ENCODE results near the gene FKBP1A. TPM values are rescaled to one million over a fixed set of nuclear protein-coding genes. Genes with fewer than 3 reads are reported as not detected.
A peak's percentile ranks its signal among the peaks of the same experiment; 100 is the strongest.

The FKBP1A gene
- total RNA-seq, 1 experiment from 2014 or later: 140 TPM

DNA sequence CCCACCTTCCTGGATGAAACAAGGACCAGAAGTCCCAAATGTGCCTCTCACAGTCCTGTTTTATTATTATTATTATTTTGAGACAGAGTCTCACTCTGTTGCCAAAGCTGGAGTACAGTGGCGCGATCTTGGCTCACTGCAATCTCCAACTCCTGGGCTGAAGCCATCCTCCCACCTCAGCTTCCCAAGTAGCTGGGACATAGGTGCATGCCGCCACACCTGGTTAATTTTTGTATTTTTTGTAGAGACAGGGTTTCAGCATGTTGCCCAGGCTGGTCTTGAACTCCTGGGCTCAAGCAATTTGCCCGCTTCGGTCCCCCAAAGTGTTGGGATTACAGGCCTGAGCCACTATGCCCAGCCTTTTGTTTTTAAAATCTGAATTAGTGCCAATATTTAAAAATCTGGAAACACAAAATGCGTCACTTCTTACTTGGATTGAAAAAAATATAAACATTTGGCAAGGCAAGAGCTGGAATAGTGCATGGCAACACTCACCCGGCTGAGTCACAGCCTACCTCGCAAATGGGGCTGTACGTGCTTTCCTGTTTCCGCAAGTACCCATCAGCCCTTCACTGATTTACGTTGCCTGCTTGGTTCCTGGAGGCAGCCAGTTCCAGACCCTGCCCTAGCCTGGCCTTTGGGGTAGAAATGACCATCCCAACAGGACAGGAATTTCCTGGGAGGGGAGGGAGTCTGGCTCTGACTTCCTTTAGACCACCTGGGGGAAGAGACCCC, 70.2 kb downstream of the FKBP1A start:
- peak; percentile 77 for DNase-seq (ENCODE audit: extremely low read depth, low read depth)

DNA sequence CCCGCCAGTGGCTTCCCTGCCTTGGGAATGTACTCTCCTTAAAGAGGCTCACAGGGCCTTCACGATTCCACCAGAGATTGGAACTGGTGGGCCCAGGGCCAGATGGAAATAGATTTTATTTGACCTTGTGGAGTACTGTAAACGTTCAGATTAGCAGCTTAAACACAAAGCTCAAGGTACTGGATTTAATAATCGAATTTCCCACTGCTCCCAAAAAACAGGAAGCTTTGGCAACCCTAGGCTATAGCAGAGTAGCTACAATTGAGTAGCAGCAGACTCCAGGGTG, 71.3 kb downstream of the FKBP1A start:
- no peak for DNase-seq (ENCODE audit: extremely low read depth, low read depth)

DNA sequence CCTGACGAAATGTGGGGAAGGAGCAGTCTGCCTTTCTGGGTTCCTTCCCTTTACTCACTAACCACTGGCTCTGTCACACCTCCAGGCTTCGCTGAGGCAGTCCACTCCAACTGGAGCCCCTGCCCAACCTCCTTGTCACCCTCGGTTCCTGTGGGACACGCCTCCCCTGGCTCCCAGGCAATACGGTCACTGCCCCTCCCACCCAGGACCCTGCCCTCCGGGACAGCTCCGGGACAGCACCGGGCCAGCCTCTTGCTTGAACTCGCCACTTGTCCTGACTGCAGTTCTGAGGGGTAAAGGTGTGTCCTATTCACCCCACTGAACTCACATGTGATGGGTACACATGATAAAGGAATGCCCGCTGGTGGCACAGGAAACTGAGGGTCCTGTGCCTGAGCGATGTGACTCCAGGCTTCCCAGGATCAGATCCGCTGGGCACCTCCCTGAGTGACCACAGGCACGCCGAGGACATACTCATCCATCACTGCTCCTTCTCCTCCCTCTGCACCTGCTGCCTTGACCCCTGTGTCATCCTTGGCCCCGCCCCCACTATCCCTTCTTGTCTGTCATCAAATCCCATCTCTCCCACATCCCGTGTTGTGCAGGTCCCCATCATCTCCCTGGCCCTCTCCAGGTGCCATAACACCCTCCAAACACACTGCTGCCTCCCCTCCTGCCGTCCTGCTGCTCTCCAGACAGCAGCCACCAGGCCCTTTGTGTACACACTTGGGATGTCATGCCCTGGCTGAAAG, 71.8 kb downstream of the FKBP1A start:
- no peak for DNase-seq (ENCODE audit: extremely low read depth, low read depth)

DNA sequence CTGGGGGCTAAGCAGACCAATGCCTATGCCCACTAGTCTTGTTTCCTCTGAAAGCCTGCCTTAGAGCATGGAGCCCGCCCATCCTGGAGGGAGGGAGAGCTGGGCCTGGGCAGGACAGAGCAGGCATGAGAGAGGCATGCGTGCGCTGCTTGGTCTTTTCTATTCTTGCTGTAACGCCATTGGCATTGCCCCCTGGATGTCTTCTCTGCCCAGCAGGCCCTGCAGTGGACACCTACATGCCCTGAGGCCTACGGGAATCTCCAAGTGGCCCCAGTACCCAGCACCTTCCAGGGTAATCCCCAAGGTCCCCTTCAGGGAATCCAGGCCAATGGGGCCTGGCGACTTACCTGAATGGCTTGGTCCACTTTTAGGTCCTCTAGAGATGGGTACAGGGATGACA, 72.8 kb downstream of the FKBP1A start:
- DNase-seq (ENCODE audit: extremely low read depth, low read depth): no peak

DNA sequence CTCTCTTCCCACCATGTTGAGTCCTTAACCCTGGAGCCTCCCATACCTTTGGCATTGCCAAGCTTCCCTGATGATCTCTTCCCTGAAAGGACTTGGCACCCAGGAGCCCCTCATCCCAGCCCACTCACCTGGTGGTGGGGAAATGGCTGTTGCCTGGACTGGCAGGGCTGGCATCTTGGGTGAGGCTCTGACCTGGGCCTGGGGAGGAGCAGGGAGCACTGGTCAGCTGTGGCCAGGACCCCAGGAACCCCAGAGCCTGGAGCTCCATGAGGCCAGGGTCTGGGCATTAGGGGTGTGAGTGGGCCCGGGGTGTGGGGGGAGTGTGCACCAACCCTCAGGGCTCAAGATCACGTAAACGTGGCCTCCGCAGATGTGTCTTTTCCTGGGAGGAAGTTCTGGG, 73.4 kb downstream of the FKBP1A start:
- no peak for DNase-seq (ENCODE audit: extremely low read depth, low read depth)

DNA sequence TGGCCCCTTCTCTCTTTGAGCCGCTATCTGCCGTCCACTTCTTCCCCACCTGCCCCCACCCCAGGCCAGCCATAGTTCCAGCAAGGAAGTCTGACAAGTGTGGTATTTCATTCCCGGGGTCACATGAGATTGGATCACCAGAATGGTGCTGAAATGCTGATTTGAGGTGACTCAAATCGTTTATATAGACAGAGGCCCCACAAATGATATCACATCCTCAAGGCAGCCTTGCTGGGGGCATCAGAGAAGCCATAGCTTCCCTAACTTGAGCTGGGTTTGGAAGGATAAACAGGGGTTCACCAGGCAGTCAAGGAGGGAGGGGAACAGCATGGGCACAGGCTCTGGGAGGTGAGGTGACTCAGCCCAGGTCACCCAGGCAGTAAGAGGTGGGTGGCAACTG, 73.8 kb downstream of the FKBP1A start:
- DNase-seq (ENCODE audit: extremely low read depth, low read depth): no peak

Other genes with a start within 250 kb of the FKBP1A start
- 1.6 and 2.2 TPM in 2 replicates for gene TMEM74B, start 208.1 kb downstream of the FKBP1A start, total RNA-seq (2014; rRNA removed; shearing (Covaris generic))
- 0.05 TPM in 1 of 2 replicates, not detected in the other for gene C20orf202, start 189.6 kb downstream of the FKBP1A start, total RNA-seq (2014; rRNA removed; shearing (Covaris generic))
- 0.25 and 0.32 TPM in 2 replicates for gene RAD21L1, start 167.0 kb downstream of the FKBP1A start, total RNA-seq (2014; rRNA removed; shearing (Covaris generic))
- 2.8 and 3.4 TPM in 2 replicates for gene SNPH, start 126.8 kb downstream of the FKBP1A start, total RNA-seq (2014; rRNA removed; shearing (Covaris generic))
- 3.6 and 5.0 TPM in 2 replicates for gene SDCBP2, start 63.9 kb downstream of the FKBP1A start, total RNA-seq (2014; rRNA removed; shearing (Covaris generic))
- 32.5 and 48.4 TPM in 2 replicates for gene NSFL1C, start 73.8 kb upstream of the FKBP1A start, total RNA-seq (2014; rRNA removed; shearing (Covaris generic))
- gene SIRPB2, start 98.4 kb upstream of the FKBP1A start, total RNA-seq (2014; rRNA removed; shearing (Covaris generic)): not detected in 2 replicates
- not detected in 2 replicates for gene SIRPD, start 164.7 kb upstream of the FKBP1A start, total RNA-seq (2014; rRNA removed; shearing (Covaris generic))
- 0.05 and 0.20 TPM in 2 replicates for gene SIRPB1, start 227.0 kb upstream of the FKBP1A start, total RNA-seq (2014; rRNA removed; shearing (Covaris generic))